Activated CD8-positive, alpha-beta memory T cell treated with anti-CD3 and anti-CD28 coated beads, Interleukin-2, amount 50 U/mL, for 24 hours (primary cell): Measurements from ENCODE around the gene NEMF.
"Not testable (repeated sequence)": the region's sequence is repeated elsewhere in the genome, so short reads cannot be mapped to it uniquely, and the experiment has no call there.

Source experiments
- DNase-seq: peaks from one replicate; pipeline ENCODE4 v3.0.0-alpha.2; 2020; ENCODE audit errors: extremely low read depth

NEMF gene

GRCh38 chr14:49754570-49755097 is 98.0 kb downstream of the NEMF start:
- DNase-seq = no peak

- DNase-seq = not testable (repeated sequence)
Measured at GRCh38 chr14:49746476-49746875, 106.1 kb downstream of the NEMF start.

- no peak for DNase-seq
Measured at GRCh38 chr14:49745191-49745590, 107.4 kb downstream of the NEMF start.

GRCh38 chr14:49735669-49736068 is 116.9 kb downstream of the NEMF start:
- DNase-seq = not testable (repeated sequence)

- no peak for DNase-seq
Measured at GRCh38 chr14:49733836-49734235, 118.8 kb downstream of the NEMF start.

GRCh38 chr14:49732896-49733295 is 119.7 kb downstream of the NEMF start:
- DNase-seq = no peak
